Measurements from ENCODE around the gene CEP112. TPM values are rescaled to one million over a fixed set of nuclear protein-coding genes. Genes with fewer than 3 reads are reported as not detected.

The CEP112 gene
- total RNA-seq, 4 donors from 2014 or later = 1.1 to 12.9 (median 9.1) TPM

DNA sequence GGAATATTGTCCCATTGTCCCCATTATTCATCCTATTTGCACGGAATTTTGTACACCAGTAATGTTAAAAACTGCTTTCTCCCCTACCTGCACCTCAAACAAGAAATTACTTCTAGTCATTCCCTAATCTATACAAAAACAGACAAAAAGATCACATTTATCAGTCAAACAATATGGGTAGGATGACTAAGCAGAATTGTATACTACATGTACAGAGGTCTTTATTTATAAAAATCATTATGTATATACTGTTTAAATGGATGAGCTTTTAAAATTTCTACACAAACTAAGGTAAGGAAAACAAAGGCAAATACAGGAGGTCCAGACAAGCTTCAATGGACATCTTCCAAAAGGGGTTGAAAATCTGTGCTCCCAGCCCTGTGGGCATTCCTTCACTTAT is 137.7 kb downstream of the CEP112 start:
- H3K36me3 ChIP-seq = no peaks in the 10 kb centered on the region
- in situ Hi-C loops (cut with MboI; ENCODE audit: low pct_ligation_motif_present in 1 of 4, low pct_unique_long_range_greater_than_20kb in 1 of 4, low sequenced_read_pairs in 3 of 4) (no loop called here), intact Hi-C loops (cut with DNase I; ENCODE audit: low total_unique reads) (no loop called here)
- H3K27me3 ChIP-seq = no peaks in the 10 kb centered on the region
- H3K4me3 ChIP-seq = no peak overlapping the region
- no peak for DNase-seq
- TF ChIP-seq POLR2AphosphoS5 (IDR thresholded peaks at IDR 0.05) (no peak), CTCF (IDR thresholded peaks at IDR 0.05) (no peak), EP300 (IDR thresholded peaks at IDR 0.05; ENCODE audit: low read depth) (no peak), POLR2A (IDR thresholded peaks at IDR 0.05) (no peak)
- 67 to 92% methylated on average over 1 of the region's 1 CpG for WGBS, 2 donors (ENCODE audit: low coverage in 1 of 2)
- H3K27ac ChIP-seq = no peak overlapping the region
- no peaks in the 10 kb centered on the region for H3K9me3 ChIP-seq
- no peaks in the 10 kb centered on the region for H3K4me1 ChIP-seq

DNA sequence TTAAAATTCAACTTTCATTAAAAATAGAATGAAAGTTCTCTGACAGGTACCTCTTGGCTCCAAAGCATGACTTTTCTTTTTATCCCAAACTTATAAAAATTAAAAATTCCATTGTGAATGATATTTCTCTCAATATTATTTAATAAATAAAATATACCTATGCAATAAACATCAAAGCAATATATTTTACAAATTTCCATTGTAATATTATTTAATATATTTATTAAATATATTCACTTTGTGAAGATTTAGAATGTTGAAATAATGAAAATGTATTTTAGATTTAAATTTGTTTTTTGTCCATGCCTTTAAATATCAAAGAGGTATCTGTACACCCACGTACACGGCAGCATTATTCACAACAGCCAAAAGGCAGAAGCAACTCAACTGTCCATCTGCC is 147.8 kb downstream of the CEP112 start:
- Histone ChIP-seq H3K36me3 (no peaks in the 10 kb centered on the region), H3K27ac (no peak overlapping the region), H3K9me3 (no peaks in the 10 kb centered on the region), H3K4me1 (peaks cover 0 to 4% (median 0%) of the 10 kb centered on the region in 4 donors), H3K27me3 (no peaks in the 10 kb centered on the region), H3K4me3 (no peak overlapping the region)
- 43 to 69% methylated on average over 2 of the region's 2 CpGs for WGBS, 2 donors (ENCODE audit: low coverage in 1 of 2)
- TF ChIP-seq POLR2AphosphoS5 (IDR thresholded peaks at IDR 0.05) (no peak), CTCF (IDR thresholded peaks at IDR 0.05) (no peak), EP300 (IDR thresholded peaks at IDR 0.05; ENCODE audit: low read depth) (no peak), POLR2A (IDR thresholded peaks at IDR 0.05) (no peak)
- intact Hi-C loops (cut with DNase I; ENCODE audit: low total_unique reads) (no loop called here), in situ Hi-C loops (cut with MboI; ENCODE audit: low pct_ligation_motif_present in 1 of 4, low pct_unique_long_range_greater_than_20kb in 1 of 4, low sequenced_read_pairs in 3 of 4) (loop anchor here in 1 of 4 donors (25.0 kb wide), 1 partner anchor 107 kb away; no protein-coding TSS in a partner anchor)
- DNase-seq = no peak

GRCh38 chr17:66043419-66043818 is 148.5 kb downstream of the CEP112 start:
- in situ Hi-C loops (cut with MboI; ENCODE audit: low pct_ligation_motif_present in 1 of 4, low pct_unique_long_range_greater_than_20kb in 1 of 4, low sequenced_read_pairs in 3 of 4) = loop anchor here in 1 of 4 donors (25.0 kb wide), 1 partner anchor 106 kb away; no protein-coding TSS in a partner anchor
- no peak for DNase-seq
- H3K4me1 ChIP-seq = peaks cover 0 to 4% (median 0%) of the 10 kb centered on the region in 4 donors
- 67 to 78% methylated on average over 3 of the region's 3 CpGs for WGBS, 2 donors (ENCODE audit: low coverage in 1 of 2)
- no peak overlapping the region for H3K27ac ChIP-seq
- H3K36me3 ChIP-seq = no peaks in the 10 kb centered on the region
- intact Hi-C loops (cut with DNase I; ENCODE audit: low total_unique reads) = no loop called here
- TF ChIP-seq POLR2AphosphoS5 (IDR thresholded peaks at IDR 0.05) = no peak
- TF ChIP-seq POLR2A (IDR thresholded peaks at IDR 0.05) = no peak
- TF ChIP-seq CTCF (IDR thresholded peaks at IDR 0.05) = no peak
- no peak for TF ChIP-seq EP300 (IDR thresholded peaks at IDR 0.05; ENCODE audit: low read depth)
- H3K9me3 ChIP-seq = no peaks in the 10 kb centered on the region
- no peak overlapping the region for H3K4me3 ChIP-seq
- H3K27me3 ChIP-seq = no peaks in the 10 kb centered on the region

- no peak for DNase-seq
- TF ChIP-seq CTCF (IDR thresholded peaks at IDR 0.05) = no peak
- no peak for TF ChIP-seq EP300 (IDR thresholded peaks at IDR 0.05; ENCODE audit: low read depth)
- TF ChIP-seq POLR2AphosphoS5 (IDR thresholded peaks at IDR 0.05) = no peak
- TF ChIP-seq POLR2A (IDR thresholded peaks at IDR 0.05) = no peak
- no peak overlapping the region for H3K4me3 ChIP-seq
- no peaks in the 10 kb centered on the region for H3K36me3 ChIP-seq
- intact Hi-C loops (cut with DNase I; ENCODE audit: low total_unique reads) = no loop called here
- no peaks in the 10 kb centered on the region for H3K27me3 ChIP-seq
- no peak overlapping the region for H3K27ac ChIP-seq
- H3K4me1 ChIP-seq = peaks cover 0 to 4% (median 0%) of the 10 kb centered on the region in 4 donors
- 79% methylated on average over 4 of the region's 4 CpGs; no CpG with 5 or more reads in 1 of the 2 donors for WGBS, 2 donors (ENCODE audit: low coverage in 1 of 2)
- H3K9me3 ChIP-seq = no peaks in the 10 kb centered on the region
- in situ Hi-C loops (cut with MboI; ENCODE audit: low pct_ligation_motif_present in 1 of 4, low pct_unique_long_range_greater_than_20kb in 1 of 4, low sequenced_read_pairs in 3 of 4) = loop anchor here in 1 of 4 donors (25.0 kb wide), 1 partner anchor 103 kb away; no protein-coding TSS in a partner anchor
These were observed 151.5 kb downstream of the CEP112 start for GRCh38 chr17:66040402-66040801.
